H1 (cell line): ENCODE data around the gene LPGAT1. TPM values are rescaled to one million over a fixed set of nuclear protein-coding genes. Genes with fewer than 3 reads are reported as not detected.

Experiments used
- CTCF ChIA-PET: fragments of 300-600 bp; sonication (Branson Sonifier 250); formaldehyde crosslinking; loops from one replicate; lab custom pipeline; 2021; ENCODE audit not compliant: partially characterized antibody; lab: Charles Lee
- POLR2A ChIA-PET: fragments of 300-600 bp; sonication (Branson Sonifier 250); formaldehyde crosslinking; loops from one replicate; lab custom pipeline; 2021; ENCODE audit warnings: inconsistent platforms; ENCODE audit not compliant: partially characterized antibody; lab: Charles Lee
- DNase-seq, 2 experiments: peaks; one replicate each; pipeline versions ENCODE4 v3.0.0 to v3.0.0-alpha.2; 2010 to 2022; ENCODE audit warnings: low spot score in 2 of 2, low read depth in 1 of 2, mixed read lengths in 1 of 2
- FAIRE-seq: peaks from 2 replicates; lab custom pipeline; 2011; peaks lifted over from hg19 to GRCh38; lab: Jason Lieb, UNC
- H2AFZ ChIP-seq: 2 replicates; pipeline ENCODE4 v1.8.1; 2012; ENCODE audit warnings: low read length, inconsistent platforms
- H2AK5ac ChIP-seq: 2 replicates; pipeline ENCODE4 v1.6.1; 2013; ENCODE audit warnings: low read depth, low read length
- H2BK120ac ChIP-seq: replicated peaks from 2 replicates; pipeline ENCODE3; 2013; ENCODE audit warnings: low read depth, low read length, inconsistent platforms
- H2BK12ac ChIP-seq: 2 replicates; pipeline ENCODE4 v1.6.1; 2013; ENCODE audit warnings: low read depth, low read length
- H2BK15ac ChIP-seq: 2 replicates; pipeline ENCODE4 v1.6.1; 2013; ENCODE audit warnings: low read length
- H2BK20ac ChIP-seq: 2 replicates; pipeline ENCODE4 v1.6.1; 2013; ENCODE audit warnings: low read length
- H2BK5ac ChIP-seq: 2 replicates; pipeline ENCODE4 v1.6.1; 2013; ENCODE audit warnings: low read depth, low read length
- H3K14ac ChIP-seq: 2 replicates; pipeline ENCODE4 v1.6.1; 2013; ENCODE audit warnings: inconsistent platforms; ENCODE audit not compliant: insufficient read length
- H3K18ac ChIP-seq: 2 replicates; pipeline ENCODE4 v1.6.1; 2013; ENCODE audit warnings: low read length; ENCODE audit errors: extremely low read depth
- H3K23ac ChIP-seq: 2 replicates; pipeline ENCODE4 v1.6.1; 2013; ENCODE audit warnings: inconsistent platforms; ENCODE audit not compliant: insufficient read length
- H3K23me2 ChIP-seq: 2 replicates; pipeline ENCODE4 v1.6.1; 2013; ENCODE audit warnings: low read depth, low read length
- H3K27ac ChIP-seq: 2 replicates; pipeline ENCODE4 v1.6.1; 2011; ENCODE audit warnings: low read depth, low read length, inconsistent platforms
- H3K27me3 ChIP-seq, 4 experiments: replicated peaks in 1 of 4; 1 replicate in 1 of 4; 2 replicates in 3 of 4; pipeline versions ENCODE4 v1.6.1 to v1.8.1; 2011 to 2013; ENCODE audit warnings: low read length in 3 of 4, mild to moderate bottlenecking in 3 of 4, inconsistent platforms in 2 of 4, mixed read lengths in 2 of 4, moderate library complexity in 1 of 4; ENCODE audit not compliant: control insufficient read depth in 3 of 4, insufficient read depth in 3 of 4; ENCODE audit errors: extremely low read depth in 1 of 4
- H3K36me3 ChIP-seq, 4 experiments: 2 replicates each; pipeline versions ENCODE4 v1.6.1 to v1.8.1; 2011 to 2013; ENCODE audit warnings: mild to moderate bottlenecking in 4 of 4, low read length in 3 of 4, moderate library complexity in 2 of 4, control low read depth in 1 of 4, inconsistent platforms in 1 of 4; ENCODE audit not compliant: insufficient read depth in 4 of 4, control insufficient read depth in 2 of 4
- H3K4ac ChIP-seq: replicated peaks from 2 replicates; pipeline ENCODE3; 2013; ENCODE audit warnings: low read length, low read depth, mixed read lengths, inconsistent platforms; ENCODE audit not compliant: insufficient read length
- H3K4me1 ChIP-seq, 4 experiments: replicated peaks in 1 of 4; 1 replicate in 1 of 4; 2 replicates in 3 of 4; pipeline versions ENCODE4 v1.6.1 to v1.8.1; 2011 to 2013; ENCODE audit warnings: low read length in 3 of 4, inconsistent platforms in 2 of 4, mixed read lengths in 1 of 4; ENCODE audit not compliant: insufficient read depth in 4 of 4, control insufficient read depth in 3 of 4
- H3K4me2 ChIP-seq, 2 experiments: 2 replicates each; pipeline versions ENCODE4 v1.6.1 to v1.8.1; 2011 to 2013; ENCODE audit warnings: low read depth in 2 of 2, low read length in 2 of 2, control low read depth in 1 of 2, inconsistent platforms in 1 of 2, mild to moderate bottlenecking in 1 of 2; ENCODE audit not compliant: insufficient read depth in 1 of 2
- H3K4me3 ChIP-seq, 4 experiments: fragments of 200-600, 300-600 bp in 1 of 4; sonication (generic), shearing (Covaris generic), sonication (Bioruptor Twin) in 1 of 4; 2 replicates each; pipeline versions ENCODE4 v1.5.1 to v1.8.1; 2011 to 2016; ENCODE audit warnings: low read length in 4 of 4, low read depth in 3 of 4, control low read depth in 2 of 4, inconsistent platforms in 2 of 4, mild to moderate bottlenecking in 2 of 4, mixed read lengths in 1 of 4, moderate library complexity in 1 of 4; ENCODE audit not compliant: insufficient read depth in 2 of 4; ENCODE audit errors: extremely low read depth in 1 of 4
- H3K56ac ChIP-seq: replicated peaks from 2 replicates; pipeline ENCODE3; 2013; ENCODE audit warnings: low read depth, mild to moderate bottlenecking, mixed read lengths, low read length, inconsistent platforms; ENCODE audit not compliant: insufficient read length
- H3K79me1 ChIP-seq: 2 replicates; pipeline ENCODE4 v1.6.1; 2013; ENCODE audit warnings: low read depth, low read length, control low read depth
- H3K79me2 ChIP-seq, 2 experiments: 2 replicates each; pipeline versions ENCODE4 v1.6.1 to v1.8.1; 2012 to 2013; ENCODE audit warnings: low read length in 2 of 2, mild to moderate bottlenecking in 2 of 2, inconsistent platforms in 1 of 2; ENCODE audit not compliant: insufficient read depth in 2 of 2, control insufficient read depth in 1 of 2
- H3K9ac ChIP-seq, 4 experiments: replicated peaks in 1 of 4; 1 replicate in 1 of 4; 2 replicates in 3 of 4; pipeline versions ENCODE4 v1.6.1 to v1.8.1; 2011 to 2013; ENCODE audit warnings: low read depth in 3 of 4, low read length in 3 of 4, control low read depth in 2 of 4, mild to moderate bottlenecking in 2 of 4, moderate library complexity in 2 of 4, inconsistent platforms in 1 of 4; ENCODE audit errors: extremely low read depth in 1 of 4
- H3K9me3 ChIP-seq, 2 experiments: 2 replicates each; pipeline versions ENCODE4 v1.6.1 to v1.8.1; 2012 to 2013; ENCODE audit warnings: mild to moderate bottlenecking in 2 of 2, moderate library complexity in 2 of 2, control low read depth in 1 of 2, inconsistent platforms in 1 of 2, low read depth in 1 of 2, low read length in 1 of 2, mixed read lengths in 1 of 2; ENCODE audit not compliant: insufficient read depth in 2 of 2
- H4K20me1 ChIP-seq, 2 experiments: replicated peaks in 1 of 2; 2 replicates each; pipeline versions ENCODE3 to v1.8.1; 2011 to 2013; ENCODE audit warnings: inconsistent platforms in 2 of 2, low read length in 2 of 2, mild to moderate bottlenecking in 1 of 2; ENCODE audit not compliant: insufficient read depth in 2 of 2, control insufficient read depth in 1 of 2
- H4K5ac ChIP-seq: 2 replicates; pipeline ENCODE4 v1.6.1; 2013; ENCODE audit warnings: low read length, low read depth, mixed read lengths, inconsistent platforms; ENCODE audit not compliant: insufficient read length
- H4K8ac ChIP-seq: 2 replicates; pipeline ENCODE4 v1.8.0; 2013; ENCODE audit warnings: mild to moderate bottlenecking, moderate library complexity, low read length, inconsistent platforms; ENCODE audit not compliant: insufficient read depth; ENCODE audit errors: extremely low read depth
- H4K91ac ChIP-seq: replicated peaks from 2 replicates; pipeline ENCODE3; 2013; ENCODE audit warnings: low read length, mixed read lengths, inconsistent platforms; ENCODE audit not compliant: insufficient read length
- BCL11A ChIP-seq, 2 experiments: IDR thresholded peaks; one replicate each; pipeline ENCODE4 v1.6.1; 2011; ENCODE audit warnings: low read depth in 2 of 2, low read length in 2 of 2, mild to moderate bottlenecking in 2 of 2
- BRCA1 ChIP-seq: IDR thresholded peaks from 2 replicates; pipeline ENCODE4 v1.6.1; 2012; ENCODE audit warnings: low read depth, low read length, improper control_type of control experiment
- E2F6 ChIP-seq: IDR thresholded peaks from 2 replicates; pipeline ENCODE4 v1.6.1; 2012; ENCODE audit warnings: inconsistent platforms
- NRF1 ChIP-seq: IDR thresholded peaks from 2 replicates; pipeline ENCODE4 v1.6.1; 2011; ENCODE audit warnings: mild to moderate bottlenecking, low read depth, low read length, improper control_type of control experiment
- SAP30 ChIP-seq: fragments of 300-600 bp; sonication (generic); IDR thresholded peaks from 2 replicates; pipeline ENCODE4 v1.7.1; 2012; ENCODE audit warnings: low read length, moderate library complexity, mild to moderate bottlenecking, inconsistent platforms; ENCODE audit not compliant: insufficient read depth, insufficient replicate concordance
- SIN3A ChIP-seq, 2 experiments: IDR thresholded peaks in 1 of 2; conservative IDR thresholded peaks in 1 of 2; 2 replicates each; pipeline ENCODE4 v1.6.1; 2011 to 2012; ENCODE audit warnings: low read length in 2 of 2, improper control_type of control experiment in 1 of 2, low read depth in 1 of 2, mild to moderate bottlenecking in 1 of 2
- SP1 ChIP-seq: IDR thresholded peaks from 2 replicates; pipeline ENCODE4 v1.6.1; 2011; ENCODE audit warnings: low read depth, low read length
- SRF ChIP-seq: IDR thresholded peaks from 2 replicates; pipeline ENCODE4 v1.6.1; 2011; ENCODE audit warnings: mild to moderate bottlenecking, low read depth, low read length, moderate library complexity
- TAF7 ChIP-seq: optimal IDR thresholded peaks from 2 replicates; pipeline ENCODE3; 2011; ENCODE audit warnings: low read depth, mild to moderate bottlenecking, inconsistent platforms, low read length, moderate library complexity, borderline replicate concordance
- TCF12 ChIP-seq: IDR thresholded peaks from 2 replicates; pipeline ENCODE4 v1.6.1; 2011; ENCODE audit warnings: low read depth, mild to moderate bottlenecking, low read length
- USF2 ChIP-seq: IDR thresholded peaks from 2 replicates; pipeline ENCODE4 v1.6.1; 2011; ENCODE audit warnings: low read length, improper control_type of control experiment
- WGBS, 2 experiments: shearing (Covaris generic) in 1 of 2; methylation state at CpG; one replicate each; pipeline versions ENCODE4 v1.1.6 to v1.1.7; 2013 to 2015; ENCODE audit warnings: low lambda C conversion rate in 2 of 2, mixed read lengths in 2 of 2, inconsistent platforms in 1 of 2, low coverage in 1 of 2, missing lambda C conversion rate in 1 of 2; ENCODE audit not compliant: insufficient replicate concordance in 2 of 2, insufficient coverage in 1 of 2, insufficient read length in 1 of 2; ENCODE audit errors: extremely low coverage in 1 of 2, missing lambda C conversion rate in 1 of 2; 5-methylcytosine and 5-hydroxymethylcytosine counted together
- polyA plus RNA-seq, 7 experiments: library from polyadenylated mRNA; depleted of rRNA in 3 of 7; stranded (reverse) in 5 of 7; unstranded in 2 of 7; fragments of >200 nt in 5 of 7; fragments of 200-250 nt in 2 of 7; gene quantifications; 1 replicate in 5 of 7; 2 replicates in 1 of 7; 4 replicates in 1 of 7; pipeline versions ENCODE4 v1.2.1 to v1.2.3, GENCODE V29; 2011 to 2013; ENCODE audit warnings: missing spikeins in 2 of 7, mixed read lengths in 2 of 7
- total RNA-seq: library from RNA; stranded (reverse); fragmentation: NEBNext Ultra II Directional; extraction: Animal tissue kit (Norgen Biotek cat#: 25700); gene quantifications from 2 replicates; pipeline ENCODE4 v1.2.1, GENCODE V29; 2021

Gene LPGAT1
- total and polyA plus RNA-seq, 2 of the 8 experiments (the other 6 are each of a cell fraction or from before 2014, with no cell fraction given) = 2.3 to 13.5 TPM

- Histone ChIP-seq H3K79me2 (no peaks in the 10 kb centered on the region), H3K9me3 (no peaks in the 10 kb centered on the region; a peak in 1 of 4 replicates), H3K79me1 (no peaks in the 10 kb centered on the region), H3K4me2 (no peak overlapping the region), H3K4me1 (no peaks in the 10 kb centered on the region), H2BK120ac (no peak overlapping the region), H3K4me3 (no peak overlapping the region), H3K23me2 (no peaks in the 10 kb centered on the region), H2BK15ac (no peak overlapping the region), H2BK5ac (no peak overlapping the region), H3K9ac (no peak overlapping the region), H3K23ac (no peak overlapping the region), H4K20me1 (no peaks in the 10 kb centered on the region), H3K36me3 (no peaks in the 10 kb centered on the region), H3K27ac (no peak overlapping the region), H4K91ac (no peak overlapping the region), H4K8ac (no peak overlapping the region), H3K14ac (no peak overlapping the region), H3K4ac (no peak overlapping the region), H2BK20ac (no peak overlapping the region), H2AFZ (no peak overlapping the region), H4K5ac (no peak overlapping the region), H3K27me3 (no peaks in the 10 kb centered on the region), H3K18ac (no peak overlapping the region), H2BK12ac (no peak overlapping the region), H3K56ac (no peak overlapping the region), H2AK5ac (no peak overlapping the region)
- FAIRE-seq = no peak
- WGBS, 2 experiments = 88% methylated on average over 25 of the region's 25 CpGs; no CpG with 5 or more reads in 1 of the 2 experiments
- DNase-seq = no peak
- POLR2A ChIA-PET = no interaction called here
- CTCF ChIA-PET = interaction anchor here (1.1 to 1.3 kb wide), 2 partner anchors 13 to 22 kb away, joined by 3 read pairs; no protein-coding TSS in a partner anchor
- TF ChIP-seq SRF (no peak), SP1 (no peak), USF2 (no peak), NRF1 (no peak), BCL11A (IDR thresholded peaks at IDR 0.05; ENCODE audit: low read depth in 2 of 2, low read length in 2 of 2) (no peak), E2F6 (no peak), TAF7 (no peak), SIN3A (conservative IDR thresholded peaks at IDR 0.05 in 1 of 2, IDR thresholded peaks at IDR 0.05 in 1 of 2; ENCODE audit: low read depth in 1 of 2, low read length in 2 of 2) (no peak), SAP30 (no peak), BRCA1 (no peak), TCF12 (no peak)
Observed at GRCh38 chr1:211874521-211875347, 44.2 kb upstream of the LPGAT1 start.
